HuH-7.5 (cell line): ENCODE measurements around the gene SPON2.
A peak's percentile ranks its signal among the peaks of the same experiment; 100 is the strongest.

Experiments used
- DNase-seq: peaks from one replicate; pipeline ENCODE4 v3.0.0; 2011; ENCODE audit warnings: low spot score

Gene SPON2

GRCh38 chr4:1195109-1195671 lies 22.8 kb upstream of the SPON2 start:
- DNase-seq = peak; percentile 12

DNA sequence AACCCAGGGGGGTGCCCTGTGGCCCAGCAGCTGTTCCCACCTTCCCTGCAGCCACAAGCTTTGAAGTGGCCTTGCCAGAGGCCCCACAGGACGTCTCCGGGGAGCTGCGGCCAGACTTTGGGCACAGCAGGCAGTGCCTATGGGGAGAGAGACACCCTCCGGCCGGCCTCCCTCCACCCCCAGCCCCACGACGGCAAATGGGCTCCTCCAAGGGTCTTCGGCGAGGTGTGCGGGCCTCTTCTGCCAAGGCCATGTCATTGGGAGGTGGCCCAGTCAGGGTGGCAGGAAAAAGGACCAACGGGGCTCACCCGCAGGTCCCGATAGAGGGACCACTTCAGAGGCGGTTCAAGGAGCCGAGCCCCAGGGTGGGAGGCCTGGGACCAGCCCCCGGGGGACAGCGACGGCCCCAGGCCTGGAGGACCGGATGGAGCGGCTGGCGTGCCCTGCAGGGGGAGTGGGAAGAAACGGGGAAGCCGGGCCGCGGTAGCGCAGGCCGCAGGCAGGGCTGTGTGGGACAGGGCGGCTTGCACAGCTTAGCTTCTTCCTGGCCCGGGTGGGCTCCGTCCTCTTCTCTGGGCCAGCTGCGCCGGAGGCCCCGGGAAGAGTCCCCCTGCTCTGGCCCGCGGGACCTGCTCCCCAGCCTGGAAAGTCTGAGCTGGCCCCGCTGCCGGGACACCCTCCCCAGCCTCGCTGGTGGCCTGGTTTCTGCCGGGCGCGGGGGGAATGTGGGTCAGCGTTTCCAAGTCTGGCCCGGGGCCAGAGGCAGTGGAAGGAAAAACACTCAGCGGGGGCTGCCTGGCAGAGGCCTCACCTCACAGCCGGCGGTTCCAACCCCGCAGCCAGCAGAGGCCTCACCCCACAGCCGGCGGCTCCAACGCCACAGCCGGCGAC lies 21.9 kb upstream of the SPON2 start:
- DNase-seq = peak; percentile 39

DNA sequence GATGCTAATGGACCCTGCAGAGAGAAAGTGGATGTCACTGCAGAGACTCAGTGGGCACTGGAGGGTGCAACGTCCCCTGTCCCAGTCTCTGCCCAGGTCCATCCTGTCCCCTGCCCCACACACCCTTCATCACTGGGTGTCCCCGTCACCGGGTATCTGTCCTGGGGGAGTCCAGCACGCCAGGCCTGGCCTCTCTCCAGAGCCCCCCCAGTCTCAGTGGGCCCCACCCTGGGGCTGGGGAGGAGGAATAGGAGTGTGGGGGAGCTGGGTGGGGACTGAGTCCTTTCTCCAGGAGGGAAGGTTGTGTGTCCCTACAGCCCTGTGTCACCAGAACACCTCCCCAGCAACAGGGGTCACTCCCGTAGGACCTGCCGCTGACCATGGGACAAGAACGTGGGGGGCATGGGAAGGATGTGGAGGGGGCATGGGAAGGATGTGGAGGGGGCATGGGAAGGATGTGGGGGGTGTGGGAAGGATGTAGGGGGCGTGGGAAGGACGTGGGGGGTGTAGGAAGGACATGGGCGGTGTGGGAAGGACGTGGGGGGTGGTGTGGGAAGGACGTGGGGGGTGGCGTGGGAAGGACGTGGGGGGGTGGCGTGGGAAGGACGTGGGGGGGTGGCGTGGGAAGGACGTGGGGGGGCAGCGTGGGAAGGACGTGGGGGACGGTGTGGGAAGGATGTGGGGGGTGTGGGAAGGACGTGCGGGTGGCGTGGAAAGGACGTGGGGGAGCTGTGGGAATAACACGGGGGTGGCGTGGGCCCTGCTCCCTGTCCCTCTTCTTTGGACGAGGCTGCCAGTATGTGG lies 21.0 kb upstream of the SPON2 start:
- DNase-seq = peak; percentile 13

- no peak for DNase-seq
These were observed 20.3 kb upstream of the SPON2 start for GRCh38 chr4:1192493-1193205.

GRCh38 chr4:1192091-1192492 lies 19.7 kb upstream of the SPON2 start:
- DNase-seq = peak; percentile 29

- no peak for DNase-seq
These were observed 19.2 kb upstream of the SPON2 start for GRCh38 chr4:1191621-1192020.

GRCh38 chr4:1187182-1187581 lies 14.8 kb upstream of the SPON2 start:
- no peak for DNase-seq

- DNase-seq = no peak
These were observed 11.8 kb upstream of the SPON2 start for GRCh38 chr4:1183985-1184773.

- no peak for DNase-seq
These were observed 9.9 kb upstream of the SPON2 start for GRCh38 chr4:1182313-1182712.

DNA sequence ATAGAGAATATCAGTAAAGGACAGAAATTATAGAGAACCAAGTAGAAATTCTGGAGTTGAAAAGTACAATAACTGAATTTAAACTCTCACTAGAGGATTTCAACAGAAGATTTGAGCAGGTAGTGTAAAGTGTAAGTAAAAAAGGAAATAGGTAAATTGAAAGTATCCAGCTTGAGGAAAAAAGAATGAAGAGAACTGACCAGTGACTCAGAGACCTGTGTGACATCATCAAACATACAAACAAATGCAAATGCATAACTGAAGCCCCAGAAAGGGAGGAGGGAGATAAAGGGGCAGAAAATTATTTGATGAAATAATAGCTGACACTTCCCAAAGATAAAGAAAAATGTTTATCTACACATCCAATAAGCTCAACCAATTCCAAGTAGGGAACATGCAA lies 8.3 kb upstream of the SPON2 start:
- DNase-seq = no peak

DNA sequence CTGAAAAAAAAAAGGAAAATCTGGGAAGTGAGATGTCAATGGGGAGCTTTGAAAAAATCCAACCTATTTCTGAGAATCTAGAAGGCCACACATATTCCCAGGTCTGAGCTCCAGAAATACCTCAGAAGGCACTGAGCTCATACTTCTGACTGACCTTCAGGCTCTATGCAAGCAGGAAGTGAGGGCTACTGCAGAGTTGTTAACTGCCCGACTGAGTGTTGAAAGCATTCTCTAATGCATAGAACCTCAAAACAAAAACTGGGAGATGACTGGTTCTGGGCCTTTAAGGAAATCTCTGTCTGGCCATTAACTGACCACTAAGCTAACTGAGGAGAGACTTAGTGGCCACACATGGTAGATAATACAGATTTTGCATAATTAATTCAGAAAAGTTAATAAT lies 7.6 kb upstream of the SPON2 start:
- no peak for DNase-seq

DNA sequence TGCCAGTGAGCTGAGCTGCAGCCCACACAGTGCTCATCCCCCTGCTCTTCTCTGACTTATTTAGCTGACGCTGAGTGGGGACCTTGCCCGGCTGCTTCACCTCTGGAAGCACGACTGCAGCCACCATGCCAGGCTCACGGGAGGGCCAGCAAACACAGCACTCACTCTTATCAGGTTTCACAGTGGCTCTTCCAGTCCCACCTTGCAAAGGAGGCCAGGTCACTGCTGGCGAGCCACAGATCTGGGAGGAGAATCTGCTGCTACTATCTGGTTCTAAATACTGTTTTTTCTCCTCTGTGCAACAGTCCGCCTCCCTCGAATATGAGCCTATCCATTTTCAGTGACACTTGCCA lies 6.7 kb upstream of the SPON2 start:
- DNase-seq = peak; percentile 46

DNA sequence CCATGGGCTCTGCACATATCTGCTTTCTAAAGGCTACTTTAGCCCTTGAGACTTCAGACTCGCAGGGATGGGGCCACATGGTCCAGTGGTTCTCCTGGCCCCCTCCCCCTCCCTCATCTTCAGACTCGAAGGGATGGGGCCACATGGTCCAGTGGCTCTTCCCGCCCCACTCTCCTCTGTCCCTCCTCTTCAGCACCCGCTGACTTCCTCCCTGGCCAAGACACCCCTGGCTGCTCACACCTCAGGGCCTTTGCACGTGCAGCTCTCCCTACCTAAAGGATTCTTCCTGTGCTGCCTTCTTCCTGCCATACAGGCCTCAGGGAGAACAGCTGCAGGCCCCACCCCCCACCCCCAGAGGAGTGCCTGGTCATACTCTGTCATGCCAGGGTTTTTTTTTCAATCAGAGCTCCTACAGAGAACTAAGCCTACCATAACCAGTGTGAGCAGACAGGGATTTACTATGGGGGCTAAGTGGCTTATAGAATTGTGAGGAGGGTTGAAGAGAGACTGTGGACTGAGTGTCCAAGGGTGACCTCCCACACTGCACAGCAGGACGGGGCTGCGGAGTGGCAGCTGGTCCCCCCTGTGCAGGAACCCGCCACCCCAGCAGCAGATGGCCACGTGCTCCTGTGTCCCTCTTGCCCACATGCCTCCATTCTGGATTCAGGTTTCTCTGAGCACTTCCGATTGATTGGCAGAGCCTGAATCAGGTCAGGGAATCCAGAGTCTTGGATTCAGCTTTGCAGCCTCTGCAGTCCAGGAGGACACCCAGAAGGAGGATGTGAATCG lies 6.1 kb upstream of the SPON2 start:
- DNase-seq = no peak

DNA sequence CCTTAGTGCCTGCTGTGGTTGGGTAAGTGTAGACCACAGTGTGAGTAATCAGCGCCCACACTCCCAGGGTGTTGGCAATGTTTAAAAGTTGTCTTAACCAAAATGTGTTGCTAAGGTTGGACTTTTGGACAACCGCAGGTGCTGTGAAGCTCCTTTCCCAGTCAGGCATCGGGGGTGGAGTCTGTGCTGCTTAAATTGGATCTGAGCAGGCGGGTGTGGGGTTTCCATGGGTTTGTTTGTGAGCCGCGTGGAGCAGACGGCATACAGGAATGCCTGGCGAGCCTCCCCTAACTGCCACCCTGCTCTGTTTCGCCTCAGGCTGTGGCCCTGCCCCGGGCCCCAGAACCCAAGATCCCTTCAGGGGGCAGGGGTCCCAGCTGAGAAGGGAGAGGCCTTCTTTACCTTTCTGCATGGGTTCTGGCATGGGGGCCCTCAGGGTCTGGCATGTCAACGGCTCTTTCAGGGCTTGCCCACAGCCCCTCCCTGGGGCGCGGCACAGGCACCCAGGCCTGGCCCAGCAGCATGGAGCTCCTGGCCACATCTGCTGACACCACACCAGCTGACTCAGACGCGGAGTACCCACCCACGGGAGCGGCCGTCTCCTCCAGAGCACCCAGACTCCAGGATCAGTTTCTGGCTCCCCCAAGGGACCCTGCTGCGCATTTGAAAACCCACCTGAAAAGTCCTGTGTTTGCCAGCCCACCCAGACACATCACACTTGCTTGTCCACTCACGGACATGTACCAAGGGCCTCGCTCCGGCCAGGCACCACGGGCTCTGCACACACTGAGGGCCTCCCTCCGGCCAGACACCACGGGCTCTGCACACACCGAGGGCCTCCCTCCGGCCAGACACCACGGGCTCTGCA lies 5.1 kb upstream of the SPON2 start:
- no peak for DNase-seq

DNA sequence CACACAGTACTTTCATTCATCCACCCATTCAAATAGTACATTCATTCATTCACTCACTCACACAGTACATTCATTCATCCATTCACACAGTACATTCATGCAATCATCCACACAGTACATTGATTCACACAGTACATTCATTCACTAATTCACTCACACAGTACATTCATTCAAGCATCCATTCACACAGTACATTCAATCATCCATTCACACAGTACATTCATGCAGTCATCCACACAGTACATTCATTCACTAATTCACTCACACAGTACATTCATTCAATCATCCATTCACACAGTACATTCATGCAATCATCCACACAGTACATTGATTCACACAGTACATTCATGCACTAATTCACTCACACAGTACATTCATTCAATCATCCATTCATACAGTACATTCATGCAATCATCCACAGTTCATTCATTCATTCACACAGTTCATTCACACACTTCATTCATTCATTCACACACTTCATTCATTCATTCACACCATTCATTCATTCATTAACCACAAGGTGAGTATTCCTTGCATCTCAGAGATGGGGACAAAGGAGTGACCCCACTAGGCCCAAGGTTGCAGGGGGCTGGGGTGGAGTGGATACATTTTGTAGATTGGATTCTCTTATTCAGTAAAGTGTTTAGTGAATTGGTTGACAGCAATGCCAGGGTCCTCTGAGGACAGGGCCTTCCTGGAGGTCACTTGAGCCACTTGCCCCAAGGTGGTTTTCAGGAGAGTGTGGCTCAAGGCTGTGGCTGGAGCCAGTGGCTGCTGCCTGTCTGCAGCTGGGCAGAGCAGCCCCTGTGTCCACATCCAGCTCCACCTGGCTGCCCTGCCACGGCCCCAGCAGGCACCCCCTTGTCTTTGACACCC lies 4.3 kb upstream of the SPON2 start:
- DNase-seq = no peak

- DNase-seq = no peak
These were observed 3.3 kb upstream of the SPON2 start for GRCh38 chr4:1175635-1176229.

GRCh38 chr4:1174941-1175634 lies 2.7 kb upstream of the SPON2 start:
- DNase-seq = peak; percentile 30
